AG20443 (cell line): ENCODE measurements around the gene ACTN1.

ENCODE experiments used
- DNase-seq: peaks from one replicate; pipeline ENCODE4 v3.0.0; 2012; ENCODE audit warnings: low spot score, mixed read lengths

The ACTN1 gene

DNA sequence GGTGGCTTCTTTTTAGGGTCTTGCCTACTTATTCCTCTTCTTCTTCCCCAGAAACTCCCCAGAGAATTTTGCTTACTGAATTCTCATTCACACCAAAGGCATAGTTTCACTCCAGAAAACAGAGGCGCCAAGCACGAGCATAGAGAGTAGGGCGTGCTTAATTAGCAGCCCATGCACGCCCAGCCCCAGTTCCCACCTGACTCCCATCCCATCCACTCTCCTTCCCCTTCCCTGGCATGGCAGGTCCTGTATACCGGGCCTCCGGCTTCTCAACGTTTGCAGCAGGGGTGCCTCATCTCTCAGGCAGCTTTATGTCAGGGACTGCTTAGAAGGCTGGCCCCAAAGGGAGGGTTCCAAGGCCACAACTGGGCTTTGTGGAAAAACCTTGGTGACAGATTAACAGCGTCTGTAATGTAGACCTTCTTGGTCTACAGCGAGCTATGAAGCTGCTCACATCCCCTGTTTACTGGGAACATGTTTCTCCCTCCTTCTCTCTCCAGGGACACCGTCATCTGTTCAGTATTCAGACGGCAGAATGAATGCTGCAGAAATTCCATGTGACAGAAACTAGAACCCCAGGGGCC is 62.7 kb downstream of the ACTN1 start:
- no peak for DNase-seq

GRCh38 chr14:68913516-68913915 is 65.6 kb downstream of the ACTN1 start:
- DNase-seq, result no peak

GRCh38 chr14:68911594-68912227 is 67.4 kb downstream of the ACTN1 start:
- DNase-seq, result peak; percentile 93

DNA sequence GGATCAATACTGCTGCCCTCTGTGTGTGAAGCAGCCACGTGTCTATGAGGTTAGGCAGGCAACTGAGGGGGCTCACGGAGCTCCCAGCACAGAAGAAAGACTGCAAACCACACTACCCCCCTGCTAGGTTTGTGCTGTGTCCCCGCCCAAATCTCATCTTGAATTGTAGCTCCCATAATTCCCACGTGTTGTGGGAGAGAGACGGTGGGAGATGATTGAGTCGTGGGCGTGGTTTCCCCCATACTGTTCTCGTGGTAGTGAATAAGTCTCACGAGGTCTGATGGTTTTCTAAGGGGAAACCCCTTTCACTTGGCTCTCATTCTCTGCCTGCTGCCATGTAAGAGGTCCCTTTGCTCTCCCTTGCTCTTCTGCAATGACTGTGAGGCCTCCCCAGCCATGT is 68.6 kb downstream of the ACTN1 start:
- no peak for DNase-seq

DNA sequence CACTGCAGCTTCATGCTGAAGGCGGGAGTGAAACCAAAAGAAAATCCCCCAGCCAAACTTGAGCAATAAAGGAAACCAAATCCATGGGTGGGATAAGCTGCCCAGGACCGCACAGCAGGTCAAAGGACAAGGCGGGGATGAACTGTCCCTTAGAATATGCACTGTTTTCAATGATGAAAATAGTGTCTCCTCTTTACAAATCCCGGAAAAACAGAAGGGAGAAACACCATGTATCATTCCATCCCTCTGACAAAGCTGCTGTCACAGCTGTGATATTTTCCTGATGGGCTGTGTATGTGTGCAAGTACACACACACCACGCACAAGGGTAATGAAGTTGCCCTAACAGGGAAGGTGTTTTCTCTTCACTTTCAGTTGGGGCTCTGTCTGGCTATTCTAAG is 70.3 kb downstream of the ACTN1 start:
- no peak for DNase-seq

GRCh38 chr14:68908201-68908600 is 70.9 kb downstream of the ACTN1 start:
- DNase-seq, result no peak

GRCh38 chr14:68906439-68906838 is 72.7 kb downstream of the ACTN1 start:
- no peak for DNase-seq

- no peak for DNase-seq
Observed at GRCh38 chr14:68905107-68905895, 73.8 kb downstream of the ACTN1 start.

GRCh38 chr14:68902357-68902756 is 76.7 kb downstream of the ACTN1 start:
- no peak for DNase-seq

DNA sequence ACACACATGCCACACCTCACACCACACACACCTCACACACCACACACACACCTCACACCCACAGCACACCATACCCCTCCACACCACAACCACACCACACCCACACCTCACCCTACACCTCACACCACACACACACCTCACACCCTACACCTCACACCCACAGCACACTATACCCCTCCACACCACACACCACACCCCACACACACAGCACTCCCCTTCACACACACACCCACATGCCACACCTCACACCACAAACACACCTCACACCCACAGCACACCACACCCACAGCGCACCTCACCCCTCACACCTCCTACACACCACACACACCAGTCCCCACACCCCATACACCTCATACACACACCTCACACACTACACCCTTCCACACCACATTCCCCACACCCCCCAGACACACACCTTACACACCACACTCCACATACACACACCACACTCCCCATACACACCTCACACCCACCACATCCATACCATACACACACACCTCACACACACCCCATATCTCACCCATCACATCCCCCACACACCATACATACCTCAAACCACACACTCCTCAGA is 80.0 kb downstream of the ACTN1 start:
- DNase-seq, result no peak

DNA sequence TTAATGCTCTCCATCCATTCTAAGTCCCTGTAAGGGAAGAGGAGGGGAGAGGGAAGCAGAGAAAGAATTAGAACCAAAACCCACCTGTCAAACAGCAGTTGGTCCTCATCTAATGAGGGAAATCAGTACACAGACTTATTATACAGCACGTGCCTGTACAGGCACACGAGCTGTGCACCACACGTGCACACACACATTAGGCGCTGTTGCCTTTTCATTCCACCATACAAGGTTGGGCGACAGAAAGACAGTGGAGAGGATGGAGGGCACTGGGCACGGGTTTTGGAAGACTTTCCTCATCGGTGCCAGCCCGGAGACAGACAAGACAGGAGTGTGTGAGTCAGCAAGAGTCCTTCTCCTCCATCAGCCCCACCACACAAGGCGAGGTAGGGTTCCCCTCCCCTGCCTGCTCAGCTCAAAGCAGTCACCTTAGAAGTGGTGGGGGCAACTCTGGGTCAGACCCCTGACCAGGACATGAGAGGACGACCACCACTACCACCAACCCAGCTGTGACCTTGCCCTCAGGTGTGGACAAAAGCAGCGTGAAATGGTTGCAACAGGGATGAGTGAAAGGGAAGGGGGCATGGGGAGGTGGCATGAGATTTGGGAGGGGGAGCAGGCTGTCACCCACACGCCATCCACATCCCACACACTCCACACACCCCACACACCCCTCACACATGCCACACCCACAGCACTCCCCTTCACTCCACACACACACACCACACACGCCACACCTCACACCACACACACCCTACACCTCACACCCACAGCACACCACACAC is 80.7 kb downstream of the ACTN1 start:
- no peak for DNase-seq

DNA sequence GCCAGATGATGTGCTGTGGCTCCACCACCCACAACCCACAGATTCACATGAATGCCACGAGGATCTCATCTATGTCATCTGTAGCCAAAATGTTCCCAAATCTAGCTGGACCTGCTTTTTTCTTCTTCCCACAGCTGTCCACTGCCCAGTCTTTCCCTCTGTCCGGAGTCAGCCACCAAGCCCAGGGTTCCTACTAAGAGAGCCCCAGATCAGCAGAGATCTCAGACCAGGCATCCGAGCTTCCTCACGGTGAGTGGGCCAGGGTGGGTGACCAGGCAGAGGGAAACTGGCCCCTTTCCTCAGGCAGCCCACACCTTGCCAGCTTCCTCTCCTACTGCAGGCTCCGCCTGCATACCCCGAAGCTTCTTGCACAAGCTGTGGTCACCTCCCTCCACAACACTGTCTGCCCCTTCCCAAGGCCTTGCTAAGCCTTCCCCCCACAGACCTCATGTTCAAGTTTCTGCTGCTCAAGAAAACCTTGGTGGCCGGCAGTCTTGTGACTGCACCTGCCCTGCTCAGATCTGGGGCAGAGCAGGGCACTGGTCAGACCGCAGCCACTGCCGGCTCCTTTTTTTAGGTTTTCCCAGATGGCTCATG is 81.4 kb downstream of the ACTN1 start:
- no peak for DNase-seq

GRCh38 chr14:68896132-68896531 is 83.0 kb downstream of the ACTN1 start:
- DNase-seq, result no peak

DNA sequence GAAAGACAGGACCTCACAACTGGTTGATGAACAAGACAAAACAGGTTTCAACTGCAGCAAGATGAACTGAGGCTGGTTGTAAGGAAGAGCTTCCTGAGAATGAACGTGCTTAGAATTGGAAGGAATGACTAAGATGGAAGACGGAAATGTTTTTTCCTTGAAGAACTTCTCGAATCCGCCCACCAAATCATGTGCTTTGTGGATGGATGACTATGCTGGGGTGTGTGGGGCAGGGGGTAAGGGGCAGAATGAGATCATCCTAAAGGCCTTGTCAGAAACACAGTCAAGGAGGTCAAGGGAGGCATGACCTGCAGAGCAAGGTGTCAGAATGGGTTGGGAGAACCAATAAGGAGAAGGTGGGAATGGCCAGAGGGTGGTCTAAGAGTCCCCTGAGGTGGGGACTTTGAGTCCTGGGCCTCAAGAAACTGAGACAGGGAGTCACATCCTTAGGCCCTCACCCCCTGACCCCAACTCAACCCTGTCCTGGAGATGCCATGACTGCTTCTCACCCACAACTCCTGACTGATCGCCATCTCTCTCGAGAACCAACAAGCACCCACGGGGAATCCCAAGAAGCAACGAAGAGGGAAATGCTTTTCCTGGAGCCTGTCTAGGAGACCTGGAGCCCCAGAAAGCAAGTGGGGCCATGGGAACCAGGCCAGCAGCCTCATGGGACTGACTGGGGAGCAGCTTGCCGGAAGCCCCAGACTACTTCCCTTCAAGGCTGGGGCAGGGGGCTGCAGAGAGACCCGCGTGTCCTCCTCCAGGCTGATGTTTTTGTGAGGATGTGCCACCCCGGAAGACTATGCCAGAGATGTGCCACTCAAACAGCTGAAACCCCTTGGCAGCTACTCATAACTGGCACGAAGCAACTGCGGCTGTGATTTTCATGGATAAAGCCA is 84.0 kb downstream of the ACTN1 start:
- DNase-seq, result peak; percentile 34

- DNase-seq, result no peak
Observed at GRCh38 chr14:68894123-68894522, 85.0 kb downstream of the ACTN1 start.

DNA sequence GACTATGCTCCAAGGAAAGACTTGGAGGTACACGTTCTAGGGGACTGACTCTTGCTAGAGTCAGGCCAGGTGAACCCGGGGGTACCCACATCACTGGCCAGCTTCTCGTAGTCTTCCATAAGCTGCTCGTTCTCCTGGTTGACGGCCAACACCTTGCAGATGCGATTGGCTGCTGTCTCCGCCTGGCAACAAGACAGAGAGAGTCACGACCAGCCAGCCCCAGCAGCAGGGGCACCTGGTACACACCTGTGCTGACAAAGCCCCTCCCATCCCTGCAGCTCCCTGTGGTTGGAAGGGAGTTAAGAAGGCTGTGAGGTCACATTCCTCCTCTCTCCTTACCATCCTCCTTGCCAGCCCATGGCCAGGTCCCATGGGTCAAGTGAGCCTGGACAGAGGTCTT is 85.5 kb downstream of the ACTN1 start:
- DNase-seq, result no peak

DNA sequence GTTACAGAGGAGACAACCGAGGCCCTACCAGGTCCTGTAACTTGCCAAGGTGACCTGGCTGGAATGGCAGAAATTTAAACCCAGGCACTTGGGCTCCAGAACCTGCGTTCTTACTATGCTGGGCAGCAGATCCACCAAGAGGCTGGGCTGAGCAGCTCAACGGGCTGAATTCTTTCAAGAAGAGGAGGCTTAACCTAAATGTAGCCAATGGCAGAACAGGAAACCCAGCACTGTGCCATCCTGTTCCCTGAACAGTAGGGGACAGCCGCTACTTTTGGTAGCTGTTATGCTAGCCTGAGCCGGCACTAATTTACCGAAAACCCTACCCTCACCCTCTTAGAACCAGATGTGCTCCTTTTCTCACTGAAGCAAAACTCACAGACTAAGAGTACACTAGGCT is 86.1 kb downstream of the ACTN1 start:
- DNase-seq, result no peak

DNA sequence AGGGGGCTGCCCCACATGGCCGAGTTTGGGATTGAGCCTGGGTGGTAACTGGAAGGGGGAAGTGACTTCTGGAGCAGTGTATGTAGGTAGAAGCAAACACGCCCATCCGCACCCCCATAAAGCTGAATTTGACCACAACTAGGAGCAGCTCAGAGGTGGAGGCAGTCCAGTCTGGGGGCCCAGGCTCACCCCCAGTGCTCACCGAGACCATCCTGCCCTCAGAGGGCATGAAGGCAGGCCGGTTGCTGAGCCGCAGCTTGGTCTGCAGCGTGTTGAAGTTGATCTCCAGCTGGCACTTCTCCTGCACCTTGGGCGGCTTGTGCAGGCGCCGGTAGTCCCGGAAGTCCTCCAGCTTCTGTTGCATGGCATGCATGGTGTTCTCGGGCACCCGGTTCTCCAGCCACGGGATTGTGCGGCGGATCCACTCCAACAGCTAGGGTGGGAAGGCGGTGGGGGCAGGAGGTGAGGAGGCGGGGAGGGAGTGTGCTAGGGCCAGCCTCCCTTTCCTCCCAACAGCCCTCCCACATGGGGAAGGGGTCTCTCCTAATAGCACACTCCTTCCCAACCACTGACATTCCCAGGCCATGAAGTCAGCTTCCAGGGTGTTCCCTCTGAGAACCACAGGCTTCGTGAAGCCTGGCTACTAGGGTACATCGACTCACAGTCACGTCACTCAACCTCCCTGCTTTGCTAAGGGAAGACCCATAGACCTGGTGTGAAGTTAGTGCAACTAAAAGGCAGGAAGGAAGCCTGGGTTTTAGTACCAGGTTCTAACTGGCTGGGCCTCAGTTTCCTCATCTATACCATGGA is 87.0 kb downstream of the ACTN1 start:
- DNase-seq, result peak; percentile 42

DNA sequence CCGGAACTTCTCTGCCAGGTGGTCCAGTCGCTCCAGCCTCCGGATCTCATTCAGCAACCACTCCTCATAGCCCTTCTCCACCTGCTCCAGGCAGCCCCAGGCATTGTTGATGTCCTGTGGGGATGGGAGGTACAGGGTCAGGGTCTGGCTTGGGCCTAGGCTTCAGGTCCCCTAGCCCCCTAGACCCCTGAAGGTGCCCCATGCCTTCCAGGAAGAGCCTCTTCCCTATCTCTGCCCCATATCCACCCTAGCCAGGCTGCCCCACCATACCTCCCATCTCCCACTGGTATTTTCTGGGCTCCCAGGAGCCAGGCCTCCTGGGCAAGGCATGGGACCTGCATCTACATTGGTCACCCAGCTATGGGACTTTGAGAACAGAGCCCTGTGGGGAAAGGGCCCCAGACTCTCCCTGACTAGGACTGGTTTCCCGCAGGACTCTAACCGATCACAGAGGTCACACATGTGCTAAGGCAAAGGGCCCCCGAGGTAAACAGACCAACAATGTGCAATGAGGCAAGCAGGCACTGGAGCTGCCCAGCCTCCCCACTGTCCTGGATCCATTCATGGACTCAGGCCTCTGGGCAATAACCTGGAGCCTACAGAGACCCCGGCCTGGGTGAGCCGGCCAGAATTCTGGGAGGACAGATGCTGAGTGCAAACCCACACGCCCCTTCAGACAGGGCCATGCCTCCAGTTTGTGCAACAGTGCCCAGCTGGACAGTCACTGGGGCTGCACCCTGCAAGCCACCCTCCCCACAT is 88.8 kb downstream of the ACTN1 start:
- no peak for DNase-seq
